K562 (cell line): ENCODE data around the gene CFL1. TPM values are rescaled to one million over a fixed set of nuclear protein-coding genes. Genes with fewer than 3 reads are reported as not detected.

Source experiments
- ATAC-seq: fragments of 200-7000 bp; cut with Tn5 transposase; 3 replicates; pipeline ENCODE4 v1.9.1; 2020; ENCODE audit warnings: moderate library complexity
- BruUV-seq: library from RNA; stranded (reverse); fragments of 400-500 nt; replicated peaks from 2 replicates; lab custom pipeline; 2021; lab: Mats Ljungman, UMichigan
- CTCF ChIA-PET: fragments of 300-600 bp; formaldehyde crosslinking; extraction: SDS; loops from one replicate; lab custom pipeline; 2021; ENCODE audit warnings: low intra/inter-chr PET ratio; lab: Yijun Ruan, JAX
- POLR2A ChIA-PET: fragments of 300-600, 350-650 bp; sonication (Branson Sonifier 250); formaldehyde crosslinking; extraction: SDS; loops from one replicate; lab custom pipeline; 2021; ENCODE audit warnings: antibody characterized with exemption, inconsistent platforms; lab: Yijun Ruan, JAX
- DNase-seq, 4 experiments: peaks; one replicate each; pipeline versions ENCODE4 v3.0.0 to v3.0.0-alpha.2; 2011 to 2018; ENCODE audit warnings: low spot score in 3 of 4, mixed read lengths in 3 of 4; ENCODE audit errors: extremely low read depth in 1 of 4
- FAIRE-seq: peaks from 2 replicates; lab custom pipeline; 2011; peaks lifted over from hg19 to GRCh38; lab: Jason Lieb, UNC
- H2AFZ ChIP-seq: 2 replicates; pipeline ENCODE4 v1.6.0; 2011; ENCODE audit warnings: low read depth, low read length, control low read depth, inconsistent platforms
- H3K27ac ChIP-seq: fragments of 200-600 bp; 3 replicates; pipeline ENCODE4 v1.8.0; 2011; ENCODE audit warnings: low read depth, mild to moderate bottlenecking, control low read depth, inconsistent platforms, low read length, moderate library complexity, mixed read lengths; ENCODE audit errors: extremely low read depth
- H3K27me3 ChIP-seq, 2 experiments: fragments of 300-600 bp in 1 of 2; 2 replicates in 1 of 2; 3 replicates in 1 of 2; pipeline versions ENCODE4 v1.6.0 to v1.8.0; 2011; ENCODE audit warnings: inconsistent platforms in 2 of 2, low read length in 2 of 2, mild to moderate bottlenecking in 1 of 2, mixed read lengths in 1 of 2, moderate library complexity in 1 of 2; ENCODE audit not compliant: control insufficient read depth in 2 of 2, insufficient read depth in 2 of 2
- H3K36me3 ChIP-seq: fragments of 300-600 bp; 3 replicates; pipeline ENCODE4 v1.8.0; 2011; ENCODE audit warnings: mild to moderate bottlenecking, low read length, inconsistent platforms; ENCODE audit not compliant: control insufficient read depth, insufficient read depth
- H3K4me1 ChIP-seq, 2 experiments: fragments of 200-600 bp in 1 of 2; replicated peaks in 1 of 2; 2 replicates in 1 of 2; 3 replicates in 1 of 2; pipeline versions ENCODE4 v1.5.1 to v1.8.0; 2011; ENCODE audit warnings: inconsistent platforms in 2 of 2, low read length in 2 of 2, mild to moderate bottlenecking in 1 of 2, mixed read lengths in 1 of 2, moderate library complexity in 1 of 2; ENCODE audit not compliant: control insufficient read depth in 2 of 2, insufficient read depth in 2 of 2
- H3K4me2 ChIP-seq: 2 replicates; pipeline ENCODE4 v1.6.1; 2011; ENCODE audit warnings: low read length, control low read depth, inconsistent platforms, mixed read lengths; ENCODE audit not compliant: insufficient read depth
- H3K4me3 ChIP-seq: fragments of 200-600 bp; sonication (generic), shearing (Covaris generic); 2 replicates; pipeline ENCODE4 v1.5.1; 2016; ENCODE audit warnings: control low read depth, inconsistent platforms
- H3K79me2 ChIP-seq: fragments of 200-600 bp; 3 replicates; pipeline ENCODE4 v1.8.0; 2011; ENCODE audit warnings: low read length, inconsistent platforms; ENCODE audit not compliant: control insufficient read depth, insufficient read depth
- H3K9ac ChIP-seq, 2 experiments: 2 replicates each; pipeline versions ENCODE4 v1.6.0 to v1.6.1; 2011; ENCODE audit warnings: low read depth in 2 of 2, low read length in 2 of 2, control low read depth in 1 of 2, inconsistent platforms in 1 of 2, mild to moderate bottlenecking in 1 of 2, mixed read lengths in 1 of 2; ENCODE audit not compliant: insufficient read depth in 1 of 2
- H3K9me1 ChIP-seq: one replicate; pipeline ENCODE4 v1.6.0; 2011; ENCODE audit warnings: inconsistent platforms, mild to moderate bottlenecking, low read length, moderate library complexity; ENCODE audit not compliant: control insufficient read depth, insufficient read depth
- H3K9me3 ChIP-seq: replicated peaks from 2 replicates; pipeline ENCODE4 v1.5.1; 2011; ENCODE audit warnings: low read depth, low read length, inconsistent platforms; ENCODE audit not compliant: control insufficient read depth, insufficient read depth
- H4K20me1 ChIP-seq: replicated peaks from 2 replicates; pipeline ENCODE4 v1.6.1; 2011; ENCODE audit warnings: low read length, inconsistent platforms, mixed read lengths; ENCODE audit not compliant: control insufficient read depth, insufficient read depth
- ATF6 ChIP-seq: sonication (generic); formaldehyde crosslinking; IDR thresholded peaks from 2 replicates; pipeline ENCODE4 v1.4.0; 2020; ENCODE audit warnings: mild to moderate bottlenecking, missing genetic modification reagents
- MXI1 ChIP-seq: IDR thresholded peaks from 2 replicates; pipeline ENCODE4 v1.6.1; 2011; ENCODE audit warnings: low read depth, mild to moderate bottlenecking, improper control_type of control experiment, low read length
- ZNF239 ChIP-seq: fragments of 250-450 bp; sonication (Bioruptor Pico); IDR thresholded peaks from 2 replicates; pipeline ENCODE4 v1.4.0; 2020; ENCODE audit warnings: mild to moderate bottlenecking
- WGBS: fragments of 100-300 bp; shearing (Covaris generic); methylation state at CpG from one replicate; pipeline ENCODE4 v1.1.6; 2016; ENCODE audit warnings: low coverage, mixed read lengths; ENCODE audit not compliant: insufficient coverage; ENCODE audit errors: missing lambda C conversion rate; 5-methylcytosine and 5-hydroxymethylcytosine counted together
- in situ Hi-C: fragments of 300-500 bp; cut with MboI; formaldehyde crosslinking; loops from 4 replicates; pipeline ENCODE4 v1.15.0; 2018; ENCODE audit warnings: inconsistent platforms, mixed read lengths
- intact Hi-C: fragments of 100-400 bp; cut with micrococcal nuclease; formaldehyde crosslinking; loops from 2 replicates; pipeline ENCODE4 v1.14.2; 2022
- polyA plus RNA-seq, 8 experiments: library from polyadenylated mRNA; depleted of rRNA in 4 of 8; stranded (reverse) in 5 of 8; unstranded in 3 of 8; fragments of >200 nt; fragmentation: Nextera tagmentation in 2 of 8; fragmentation: Illumina TruSeq in 1 of 8; extraction: Ambion mirVana in 2 of 8; extraction: Trizol in 1 of 8; gene quantifications; 2 replicates each; pipeline versions ENCODE4 v1.2.1 to v1.2.3, GENCODE V29; 2011 to 2014; ENCODE audit warnings: inconsistent platforms in 1 of 8, missing spikeins in 1 of 8
- total RNA-seq, 7 experiments: library from RNA; depleted of rRNA in 6 of 7; stranded (reverse); fragments of >200 nt in 6 of 7; fragmentation: Illumina TruSeq in 2 of 7; extraction: Trizol in 2 of 7; gene quantifications; 2 replicates each; pipeline versions ENCODE4 v1.2.1 to v1.2.3, GENCODE V29; 2011 to 2021; ENCODE audit warnings: low replicate concordance in 1 of 7
- TF ChIP-seq, protein P1 (sequence below), 2 experiments: fragments of 450-650 bp; formaldehyde crosslinking in 1 of 2; IDR thresholded peaks; 2 replicates each; pipeline versions ENCODE4 v1.4.0 to v1.6.1; 2014 to 2020; ENCODE audit warnings: mild to moderate bottlenecking in 2 of 2, borderline replicate concordance in 1 of 2, low read depth in 1 of 2

Gene CFL1
- total and polyA plus RNA-seq, 9 of the 15 experiments (the other 6 are each of a cell fraction or from before 2014, with no cell fraction given): 105 to 1,101 (median 859) TPM

DNA sequence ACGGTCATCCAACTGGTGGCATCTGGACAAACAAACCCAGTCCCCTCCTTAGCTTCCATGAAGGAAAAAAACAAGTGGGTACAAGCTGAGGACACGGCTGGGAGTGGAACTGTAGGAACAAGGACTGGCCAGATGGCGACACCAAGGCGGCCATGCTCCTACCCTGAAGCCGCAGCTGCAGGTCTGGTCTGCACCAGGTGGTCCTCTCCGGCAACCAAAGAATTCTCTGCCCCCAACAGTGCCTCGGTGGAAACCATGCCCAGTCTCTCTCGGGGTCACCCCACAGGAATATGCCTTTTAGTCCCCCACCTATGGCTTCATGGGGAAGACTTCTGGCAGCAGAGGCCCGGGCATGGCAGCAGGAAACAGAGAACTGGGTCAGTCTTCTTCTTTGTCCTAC, 48.5 kb downstream of the CFL1 start:
- Histone ChIP-seq H3K9me1 (no peaks in the 10 kb centered on the region), H3K27ac (no peak overlapping the region), H4K20me1 (0 out of 2 replicates have a peak, but pooled peaks cover 5% of the 10 kb centered on the region), H3K4me2 (no peak overlapping the region), H3K79me2 (no peaks in the 10 kb centered on the region), H3K4me1 (peaks cover 4 to 5% of the 10 kb centered on the region in 2 experiments; a peak in 3 of 5 replicates), H3K4me3 (no peak overlapping the region), H3K9me3 (no peaks in the 10 kb centered on the region), H3K36me3 (no peaks in the 10 kb centered on the region), H2AFZ (no peak overlapping the region), H3K27me3 (peaks cover 37 to 46% of the 10 kb centered on the region in 2 experiments; a peak in 4 of 5 replicates), H3K9ac (peak overlapping the region in 1 of 2 experiments; percentile 27; a peak in 1 of 4 replicates)
- ChIA-PET CTCF (interaction anchor here (0.6 kb wide), 1 partner anchor 39 kb away, joined by 3 read pairs; no protein-coding TSS in a partner anchor), POLR2A (interaction anchor here (1.1 kb wide), 1 partner anchor 14 kb away, joined by 3 read pairs; no protein-coding TSS in a partner anchor)
- ATAC-seq (no peak), DNase-seq (no peak), FAIRE-seq (no peak)
- 4% methylated on average over 9 of the region's 9 CpGs for WGBS
- no TSS peak for BruUV-seq
- intact Hi-C loops: no loop called here
- in situ Hi-C loops: no loop called here
- TF ChIP-seq MXI1 (no peak), ATF6 (no peak), ZNF239 (CRISPR knock-in tag) (no peak)
- TF ChIP-seq, protein P1, sequence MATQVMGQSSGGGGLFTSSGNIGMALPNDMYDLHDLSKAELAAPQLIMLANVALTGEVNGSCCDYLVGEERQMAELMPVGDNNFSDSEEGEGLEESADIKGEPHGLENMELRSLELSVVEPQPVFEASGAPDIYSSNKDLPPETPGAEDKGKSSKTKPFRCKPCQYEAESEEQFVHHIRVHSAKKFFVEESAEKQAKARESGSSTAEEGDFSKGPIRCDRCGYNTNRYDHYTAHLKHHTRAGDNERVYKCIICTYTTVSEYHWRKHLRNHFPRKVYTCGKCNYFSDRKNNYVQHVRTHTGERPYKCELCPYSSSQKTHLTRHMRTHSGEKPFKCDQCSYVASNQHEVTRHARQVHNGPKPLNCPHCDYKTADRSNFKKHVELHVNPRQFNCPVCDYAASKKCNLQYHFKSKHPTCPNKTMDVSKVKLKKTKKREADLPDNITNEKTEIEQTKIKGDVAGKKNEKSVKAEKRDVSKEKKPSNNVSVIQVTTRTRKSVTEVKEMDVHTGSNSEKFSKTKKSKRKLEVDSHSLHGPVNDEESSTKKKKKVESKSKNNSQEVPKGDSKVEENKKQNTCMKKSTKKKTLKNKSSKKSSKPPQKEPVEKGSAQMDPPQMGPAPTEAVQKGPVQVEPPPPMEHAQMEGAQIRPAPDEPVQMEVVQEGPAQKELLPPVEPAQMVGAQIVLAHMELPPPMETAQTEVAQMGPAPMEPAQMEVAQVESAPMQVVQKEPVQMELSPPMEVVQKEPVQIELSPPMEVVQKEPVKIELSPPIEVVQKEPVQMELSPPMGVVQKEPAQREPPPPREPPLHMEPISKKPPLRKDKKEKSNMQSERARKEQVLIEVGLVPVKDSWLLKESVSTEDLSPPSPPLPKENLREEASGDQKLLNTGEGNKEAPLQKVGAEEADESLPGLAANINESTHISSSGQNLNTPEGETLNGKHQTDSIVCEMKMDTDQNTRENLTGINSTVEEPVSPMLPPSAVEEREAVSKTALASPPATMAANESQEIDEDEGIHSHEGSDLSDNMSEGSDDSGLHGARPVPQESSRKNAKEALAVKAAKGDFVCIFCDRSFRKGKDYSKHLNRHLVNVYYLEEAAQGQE (IDR thresholded peaks at IDR 0.05; ENCODE audit: borderline replicate concordance): no peak
- TF ChIP-seq, protein P1 (CRISPR knock-in tag; IDR thresholded peaks at IDR 0.05; ENCODE audit: low read depth): no peak
